GM21737 (cell line): Measurements from ENCODE around the gene TLE2.
"Not testable (repeated sequence)": the region's sequence is repeated elsewhere in the genome, so short reads cannot be mapped to it uniquely, and the experiment has no call there.

Experiments used
- ATAC-seq: cut with Tn5 transposase; IDR thresholded peaks from one replicate; pipeline ENCODE4 v1.9.1; 2021; ENCODE audit warnings: mild to moderate bottlenecking, moderate library complexity; ENCODE audit not compliant: unreplicated experiment

The TLE2 gene

GRCh38 chr19:3056417-3057088 is 27.5 kb upstream of the TLE2 start:
- ATAC-seq = no peak

DNA sequence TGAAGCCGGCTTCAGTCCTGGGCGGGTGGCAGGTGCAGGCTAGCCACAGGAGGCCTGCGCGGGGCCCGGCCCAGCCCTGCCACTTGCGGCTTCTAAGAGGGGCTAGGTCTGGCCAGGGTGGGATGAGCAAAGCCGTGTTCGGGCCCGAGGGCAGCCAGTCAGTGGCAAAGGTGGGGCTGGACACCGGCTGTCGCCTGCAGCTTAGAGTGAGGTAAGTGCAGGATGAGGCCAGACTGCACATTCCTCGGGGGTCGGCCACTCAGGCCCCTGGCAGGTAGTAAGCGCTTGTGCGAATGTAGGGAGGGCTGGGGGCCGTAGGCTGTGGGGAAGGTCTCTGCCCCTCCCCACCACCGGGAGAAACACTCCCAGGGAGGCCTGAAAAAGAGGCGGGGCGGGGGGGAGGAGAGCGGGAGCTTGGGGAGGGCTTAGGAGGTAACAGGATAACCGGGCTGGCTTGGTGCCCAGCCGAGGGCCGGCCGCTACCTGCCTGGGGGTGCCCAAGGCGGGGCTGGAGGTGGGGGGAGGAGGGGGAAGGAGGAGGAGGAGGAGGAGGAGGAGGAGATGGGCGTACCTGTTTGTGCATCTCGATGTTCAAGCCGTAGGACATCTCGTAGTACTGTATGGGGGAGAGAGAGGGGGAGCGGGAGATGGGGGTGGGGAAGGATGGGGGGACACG is 26.8 kb upstream of the TLE2 start:
- ATAC-seq = no peak

DNA sequence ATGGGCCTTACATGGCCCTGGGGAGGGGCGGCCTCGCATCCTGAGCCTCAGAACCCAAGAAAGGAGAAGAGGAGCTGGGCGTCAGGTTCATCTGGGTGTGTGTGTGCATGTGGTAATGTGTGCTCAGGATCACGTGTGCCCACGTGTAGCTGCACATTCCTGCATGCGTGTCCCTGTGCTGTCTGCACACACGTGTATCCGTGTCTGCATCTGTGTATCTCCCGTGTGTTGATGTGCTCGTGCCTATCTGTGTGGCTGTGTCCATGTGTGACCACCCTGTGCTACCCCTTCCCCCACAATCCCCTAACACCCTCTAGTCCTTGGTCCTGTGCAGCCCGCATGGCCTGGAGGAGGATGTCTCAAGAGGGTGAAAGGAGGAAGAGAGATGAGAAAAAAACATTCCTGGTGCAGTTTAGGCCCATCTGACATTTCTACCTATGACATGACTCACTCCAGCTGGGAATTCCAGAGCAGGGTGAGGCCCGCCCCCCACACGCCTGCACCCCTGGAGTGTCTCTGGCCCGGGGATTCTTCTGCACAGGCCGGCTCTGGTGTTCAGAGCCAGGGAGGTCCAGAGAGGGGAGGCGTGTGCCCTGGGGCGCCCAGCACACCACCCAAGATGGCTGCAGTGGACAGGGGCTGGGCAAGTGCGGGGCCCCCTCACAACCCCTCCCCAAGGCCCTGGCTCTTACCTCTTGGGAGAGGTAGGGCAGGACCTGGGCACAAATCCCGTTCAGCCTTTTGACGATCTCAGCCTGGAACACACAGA is 26.1 kb upstream of the TLE2 start:
- ATAC-seq = no peak

- ATAC-seq = no peak
Measured at GRCh38 chr19:3054265-3054971, 25.3 kb upstream of the TLE2 start.

DNA sequence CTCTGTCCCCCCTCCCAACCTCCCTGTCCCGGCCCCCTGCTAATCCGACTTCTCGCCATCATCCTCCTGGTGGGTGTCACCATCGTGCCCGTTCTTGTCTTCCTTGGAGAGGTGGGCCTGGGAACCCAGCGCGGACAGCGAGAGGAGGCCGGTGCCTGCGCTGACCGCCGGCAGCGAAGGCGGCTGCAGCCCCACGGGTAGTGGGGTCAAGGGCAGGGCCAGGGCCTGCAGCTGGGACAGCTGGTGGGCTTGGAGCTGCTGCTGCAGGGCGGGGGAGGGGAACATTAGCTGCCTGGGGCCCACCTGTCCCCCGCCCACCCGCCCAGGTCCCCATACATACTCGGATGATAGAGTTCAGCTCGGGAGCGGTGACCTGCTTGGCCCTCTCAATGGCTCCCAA is 24.7 kb upstream of the TLE2 start:
- no peak for ATAC-seq

DNA sequence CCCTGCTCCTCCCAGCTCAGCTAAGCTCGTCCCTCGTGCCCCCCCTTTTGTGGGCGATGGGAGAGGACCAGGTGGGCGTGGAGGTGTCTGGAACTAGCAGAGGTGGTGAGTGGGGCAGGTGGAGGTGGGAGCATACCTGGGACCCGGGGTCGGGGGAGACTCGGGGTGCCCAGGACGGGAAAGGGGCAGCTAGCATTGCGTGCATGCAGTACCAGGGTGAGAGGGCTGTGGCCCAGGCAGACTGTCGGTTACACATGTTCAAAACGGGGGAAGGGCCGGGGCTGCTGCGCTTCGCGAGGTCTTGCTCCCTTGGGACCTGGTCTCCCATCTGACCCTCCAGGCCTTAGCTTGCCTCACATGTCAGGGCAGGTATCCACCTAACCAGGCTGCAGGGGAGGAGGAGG is 24.1 kb upstream of the TLE2 start:
- no peak for ATAC-seq

- not testable (repeated sequence) for ATAC-seq
Measured at GRCh38 chr19:3050016-3050415, 20.9 kb upstream of the TLE2 start.

- ATAC-seq = no peak
Measured at GRCh38 chr19:3049089-3049488, 20.0 kb upstream of the TLE2 start.

DNA sequence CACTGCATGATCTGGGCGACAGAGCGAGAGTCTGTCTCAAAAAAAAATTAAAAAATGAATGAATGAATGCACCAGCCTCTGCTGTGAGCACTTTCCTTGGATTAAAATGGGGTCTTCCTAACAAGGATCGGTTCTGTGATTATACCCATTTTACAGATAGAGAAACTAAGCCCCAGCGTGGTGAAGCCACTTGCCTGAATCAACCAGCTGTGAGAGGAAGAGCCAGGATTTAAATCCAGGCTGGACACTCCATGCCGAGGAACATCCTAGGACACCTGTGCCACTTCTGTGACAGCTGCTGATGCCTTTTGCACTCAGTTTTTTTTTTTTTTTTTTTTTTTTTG is 19.1 kb upstream of the TLE2 start:
- no peak for ATAC-seq

DNA sequence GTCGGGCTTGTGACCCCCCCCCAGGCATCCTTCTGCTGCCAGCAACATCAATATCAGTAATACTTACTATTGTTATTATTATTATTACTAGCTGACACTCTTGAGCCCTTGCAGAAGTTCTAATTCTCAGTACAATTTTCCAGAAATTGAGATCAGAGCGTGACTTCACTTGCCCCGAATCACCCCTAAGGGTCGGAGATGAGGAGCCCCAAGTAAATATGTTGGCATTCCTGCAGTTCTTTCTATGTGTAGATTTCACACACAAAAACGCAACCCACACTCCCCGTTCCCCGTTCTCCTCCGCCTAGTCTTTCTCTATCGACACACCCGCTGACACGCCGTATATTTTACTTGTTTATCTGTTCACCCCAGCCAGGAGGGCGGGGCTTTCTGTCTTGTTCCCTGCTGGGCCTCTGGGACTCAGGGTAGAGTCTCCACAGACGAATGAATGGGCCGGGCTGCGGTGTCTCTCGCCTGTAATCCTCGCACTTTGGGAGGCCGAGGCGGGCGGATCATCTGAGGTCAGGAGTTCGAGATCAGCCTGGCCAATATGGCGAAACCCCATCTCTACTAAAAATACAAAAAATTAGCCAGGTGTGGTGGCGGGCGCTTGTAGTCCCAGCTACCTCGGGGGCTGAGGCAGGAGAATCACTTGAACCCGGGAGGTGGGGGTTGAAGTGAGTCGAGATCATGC is 18.6 kb upstream of the TLE2 start:
- no peak for ATAC-seq

GRCh38 chr19:3046698-3047495 is 17.8 kb upstream of the TLE2 start:
- no peak for ATAC-seq

GRCh38 chr19:3045885-3046697 is 17.0 kb upstream of the TLE2 start:
- ATAC-seq = no peak

- no peak for ATAC-seq
Measured at GRCh38 chr19:3045191-3045590, 16.1 kb upstream of the TLE2 start.

- ATAC-seq = no peak
Measured at GRCh38 chr19:3042621-3043267, 13.7 kb upstream of the TLE2 start.

- no peak for ATAC-seq
Measured at GRCh38 chr19:3041761-3042620, 12.9 kb upstream of the TLE2 start.

GRCh38 chr19:3041327-3041726 is 12.2 kb upstream of the TLE2 start:
- ATAC-seq = no peak

- ATAC-seq = no peak
Measured at GRCh38 chr19:3039641-3040077, 10.6 kb upstream of the TLE2 start.

GRCh38 chr19:3039125-3039524 is 10.0 kb upstream of the TLE2 start:
- ATAC-seq = no peak
